Activated CD4-positive, alpha-beta T cell treated with anti-CD3 and anti-CD28 coated beads for 1 hour (primary cell): ENCODE results near the gene AMD1.

ENCODE experiments used
- DNase-seq: peaks from one replicate; pipeline ENCODE4 v3.0.0-alpha.2; 2020

Gene AMD1

DNA sequence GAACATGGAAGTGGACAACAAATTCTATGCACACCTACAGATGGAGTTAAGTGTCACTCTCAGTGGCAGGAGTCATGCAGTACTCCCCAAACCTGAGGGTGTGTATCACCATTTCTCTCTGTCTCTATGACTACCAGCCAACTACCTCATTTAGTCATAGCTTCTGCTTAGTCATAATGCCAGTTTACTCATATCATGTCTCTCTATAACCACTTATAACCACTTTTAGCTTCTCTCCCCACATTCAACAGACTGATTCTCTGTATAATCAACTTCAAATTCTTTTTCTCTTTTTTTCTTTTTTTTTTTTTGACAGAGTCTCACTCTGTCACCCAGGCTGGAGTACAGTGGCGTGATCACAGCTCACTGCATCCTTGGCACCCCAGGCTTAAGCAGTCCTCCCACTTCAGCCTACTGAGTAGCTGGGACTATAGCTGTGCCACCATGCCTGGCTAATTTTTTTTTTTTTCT, 70.1 kb downstream of the AMD1 start:
- no peak for DNase-seq
